ENCODE data around the gene GAL3ST2.
"Not testable (repeated sequence)": the region's sequence is repeated elsewhere in the genome, so short reads cannot be mapped to it uniquely, and the experiment has no call there.

Gene GAL3ST2

DNA sequence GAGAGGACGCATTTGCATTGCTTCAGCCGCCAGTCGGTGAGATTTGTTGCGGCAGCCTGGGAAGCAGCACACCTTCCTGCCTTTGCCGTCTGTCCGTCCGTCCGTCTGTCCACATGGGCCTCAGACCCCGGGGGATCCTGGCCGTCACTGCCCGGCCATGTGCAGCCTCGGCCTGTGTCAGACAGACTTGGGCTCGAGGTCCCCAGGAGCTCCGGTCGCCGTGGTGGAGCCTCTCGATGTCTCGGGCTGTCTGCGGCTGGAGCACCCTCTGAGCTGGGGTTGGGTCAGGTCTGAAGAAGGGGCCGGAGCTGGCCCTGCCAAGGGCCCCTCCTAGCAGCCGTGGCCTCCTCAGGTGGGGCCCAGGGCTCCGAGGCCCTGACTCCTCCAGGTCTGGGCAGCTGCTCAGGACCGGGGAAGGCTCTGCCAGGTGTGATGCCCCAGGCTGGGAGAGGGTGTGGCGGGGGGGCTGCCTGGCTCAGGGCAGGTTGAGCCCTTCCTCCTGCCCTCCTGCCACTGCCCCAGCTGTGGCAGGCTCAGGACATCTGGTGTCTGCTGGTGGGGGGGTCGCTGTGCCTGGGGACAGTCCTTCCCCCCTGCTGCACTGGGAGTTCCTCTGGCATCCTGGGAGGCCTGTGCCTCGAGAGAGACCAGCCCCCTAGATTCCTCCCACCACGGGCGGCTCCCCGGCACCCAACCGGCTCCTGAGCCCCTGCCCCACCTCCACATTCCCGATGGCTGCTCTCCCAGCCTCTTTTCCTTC, 44.2 kb downstream of the GAL3ST2 start:
- DNase-seq (ENCODE audit: low read depth) = no peak

DNA sequence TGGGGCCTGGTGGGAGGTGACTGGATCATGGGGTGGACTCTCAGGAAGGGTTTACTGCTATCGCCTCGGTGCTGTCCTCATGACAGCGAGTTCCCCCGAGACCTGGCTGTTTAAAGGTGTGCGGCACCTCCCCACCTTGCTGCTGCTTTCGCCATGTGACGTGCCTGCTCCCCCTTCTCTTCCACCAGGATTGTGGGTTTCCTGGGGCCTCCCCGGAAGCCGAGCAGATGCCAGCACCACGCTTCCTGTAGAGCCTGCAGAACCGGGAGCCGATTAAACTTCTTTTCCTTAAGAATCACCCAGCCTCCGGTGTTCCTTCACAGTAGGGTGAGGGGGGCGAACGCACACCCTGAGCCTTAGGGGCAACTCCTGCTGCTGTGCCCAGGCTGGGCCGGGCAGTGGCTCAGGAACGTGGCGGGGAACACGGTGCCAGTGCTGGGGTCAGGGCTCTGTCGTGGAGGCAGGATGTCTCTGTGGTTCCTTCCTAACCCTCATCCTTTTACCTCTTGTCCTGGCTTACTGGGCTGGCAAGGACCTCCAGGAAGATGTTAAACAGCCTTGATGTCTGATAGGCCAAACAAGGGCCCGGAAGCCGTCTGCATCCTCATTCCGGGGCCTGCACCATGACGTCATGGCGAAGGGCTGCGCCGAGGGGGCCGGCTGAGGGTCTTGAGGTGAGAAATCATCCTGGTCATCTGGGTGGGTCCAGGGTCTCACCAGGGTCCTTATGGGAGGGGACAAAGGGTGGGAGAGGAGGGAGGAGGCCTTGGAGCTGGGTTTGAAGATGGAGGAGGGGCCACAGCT, 45.0 kb downstream of the GAL3ST2 start:
- no peak for DNase-seq (ENCODE audit: low read depth)

DNA sequence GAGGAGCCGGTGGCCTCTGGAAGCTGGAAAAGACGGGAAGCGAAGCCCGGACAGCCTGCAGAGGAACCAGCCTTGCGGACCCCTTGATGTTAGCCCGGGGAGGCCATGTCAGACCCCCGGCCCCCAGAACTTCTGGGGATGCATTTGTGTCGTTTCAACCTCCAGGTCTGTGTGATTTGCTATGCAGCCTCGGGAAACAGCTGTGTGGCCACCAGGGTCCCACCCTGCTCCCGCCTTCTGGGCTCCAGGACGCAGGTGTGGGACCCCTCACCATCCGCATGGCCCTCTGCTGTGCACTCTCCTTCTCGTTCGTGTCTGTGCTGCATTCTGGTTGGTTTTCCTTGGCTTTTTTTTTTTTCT, 45.6 kb downstream of the GAL3ST2 start:
- no peak for DNase-seq (ENCODE audit: low read depth)

DNA sequence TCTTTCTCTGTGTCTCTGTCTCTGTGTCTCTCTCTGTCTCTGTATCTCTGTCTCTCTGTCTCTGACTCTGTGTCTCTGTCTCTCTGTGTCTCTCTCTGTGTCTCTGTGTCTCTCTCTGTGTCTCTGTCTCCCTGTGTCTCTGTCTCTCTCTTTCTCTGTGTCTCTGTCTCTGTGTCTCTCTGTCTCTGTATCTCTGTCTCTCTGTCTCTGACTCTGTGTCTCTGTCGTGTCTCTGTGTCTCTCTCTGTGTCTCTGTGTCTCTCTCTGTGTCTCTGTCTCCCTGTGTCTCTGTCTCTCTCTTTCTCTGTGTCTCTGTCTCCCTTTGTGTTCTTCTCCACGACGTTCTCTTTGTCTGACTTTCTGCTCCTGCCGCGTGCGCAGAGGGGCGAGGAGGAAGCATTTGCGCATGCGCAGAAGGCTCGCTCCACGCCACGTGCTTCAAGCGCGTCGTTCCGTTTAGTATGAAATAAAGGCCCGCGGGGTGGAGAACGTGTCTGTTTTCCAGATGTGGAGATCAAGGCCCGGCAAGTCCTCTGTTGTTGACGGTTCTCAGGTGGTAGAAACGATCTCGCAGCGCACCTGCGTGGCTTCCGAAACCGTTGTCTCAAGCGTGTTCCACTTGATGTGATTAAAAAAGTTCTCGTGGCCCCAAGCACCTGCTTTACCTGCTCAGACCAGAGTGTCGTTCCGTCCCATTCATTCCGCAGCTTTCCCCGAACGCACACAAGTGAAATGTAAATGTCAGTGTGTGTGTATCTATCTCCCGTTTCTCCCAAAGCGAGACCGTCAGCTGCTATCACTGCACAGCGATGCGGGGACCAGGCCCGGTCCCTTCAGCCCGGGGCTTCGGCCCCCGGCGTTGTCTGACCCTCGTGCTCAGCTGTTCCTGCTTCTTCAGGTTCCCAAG, 47.2 kb downstream of the GAL3ST2 start:
- DNase-seq (ENCODE audit: low read depth) = not testable (repeated sequence)

DNA sequence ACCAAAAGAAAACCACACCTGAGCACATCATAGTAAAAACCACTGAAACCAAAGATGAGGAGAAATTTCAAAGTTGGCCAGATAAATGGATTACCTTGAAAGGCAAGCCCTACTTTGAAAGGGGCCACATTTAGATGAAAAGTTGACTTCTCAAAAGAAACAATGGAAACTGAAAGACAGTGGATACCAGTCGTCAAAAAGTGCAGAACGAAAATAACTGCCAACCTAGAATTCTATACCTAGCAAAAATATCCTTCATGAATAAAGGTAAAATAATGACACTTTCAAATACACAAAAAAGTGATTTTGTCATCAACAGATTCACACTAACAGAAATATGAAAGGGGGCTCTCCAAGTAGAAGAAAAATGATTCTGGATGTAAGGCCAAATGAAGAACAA, 50.8 kb downstream of the GAL3ST2 start:
- DNase-seq (ENCODE audit: low read depth) = no peak

DNA sequence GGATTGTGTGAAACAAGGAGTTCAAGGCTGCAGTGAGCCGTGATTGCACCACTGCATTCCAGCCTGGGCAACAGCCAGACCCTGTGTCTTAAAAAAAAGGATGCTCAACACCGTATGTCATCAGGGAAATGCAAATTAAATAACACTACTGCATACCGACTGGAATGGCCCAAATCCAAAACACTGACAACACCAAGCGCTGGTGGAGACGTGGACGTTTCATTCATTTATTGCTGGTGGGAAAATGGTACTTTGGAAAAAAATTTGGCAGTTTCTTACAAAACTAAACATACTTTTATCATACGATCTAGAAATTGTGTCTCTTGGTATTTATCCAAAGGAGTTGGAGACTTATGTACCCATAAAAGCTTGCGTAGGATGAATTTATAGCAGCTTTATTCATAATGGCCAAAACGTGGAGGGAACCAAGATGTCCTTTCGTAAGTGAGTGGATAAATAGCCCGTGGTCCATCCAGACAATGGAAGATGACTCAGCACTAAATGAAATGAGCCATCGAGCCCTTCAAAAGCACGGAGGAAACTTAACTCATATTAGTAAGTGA, 56.6 kb downstream of the GAL3ST2 start:
- peak; percentile 42 for DNase-seq (ENCODE audit: low read depth)

DNA sequence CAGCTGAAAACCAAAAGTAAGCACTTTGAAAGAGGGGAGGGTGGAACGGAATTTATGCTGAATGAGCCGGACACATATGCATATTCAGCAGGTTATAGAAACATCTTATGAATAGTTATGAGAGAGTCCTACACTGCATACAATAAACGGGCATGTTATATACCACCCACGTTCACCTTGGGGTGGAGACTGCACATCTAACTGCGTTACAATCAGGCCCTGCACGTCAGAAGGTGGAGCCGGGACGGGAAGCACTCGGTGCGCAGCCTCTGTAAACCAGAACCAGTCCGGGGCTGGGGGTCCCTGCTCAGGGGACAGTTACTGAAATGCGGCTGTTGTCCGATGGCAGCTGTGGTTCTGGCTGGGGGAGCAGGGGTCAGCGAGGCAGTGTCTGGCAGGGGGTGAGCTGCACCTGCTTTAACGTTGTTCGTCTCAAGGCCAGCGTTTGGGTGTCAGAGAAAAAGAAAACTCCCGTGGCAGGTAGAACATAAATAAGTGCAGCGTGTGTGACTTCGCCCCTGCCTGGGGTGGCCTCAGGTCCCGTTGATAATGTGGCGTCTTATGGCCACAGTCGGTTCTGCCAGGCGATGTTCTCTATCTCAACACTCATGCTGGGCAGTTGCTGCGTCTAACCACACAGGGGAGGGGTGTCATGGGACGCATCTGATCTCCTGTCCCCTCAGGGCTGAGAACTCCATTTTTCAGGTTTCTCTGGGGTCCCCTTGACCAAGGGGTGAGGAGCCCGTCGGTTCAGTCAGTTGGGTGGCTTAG, 57.3 kb downstream of the GAL3ST2 start:
- DNase-seq (ENCODE audit: low read depth) = not testable (repeated sequence)

DNA sequence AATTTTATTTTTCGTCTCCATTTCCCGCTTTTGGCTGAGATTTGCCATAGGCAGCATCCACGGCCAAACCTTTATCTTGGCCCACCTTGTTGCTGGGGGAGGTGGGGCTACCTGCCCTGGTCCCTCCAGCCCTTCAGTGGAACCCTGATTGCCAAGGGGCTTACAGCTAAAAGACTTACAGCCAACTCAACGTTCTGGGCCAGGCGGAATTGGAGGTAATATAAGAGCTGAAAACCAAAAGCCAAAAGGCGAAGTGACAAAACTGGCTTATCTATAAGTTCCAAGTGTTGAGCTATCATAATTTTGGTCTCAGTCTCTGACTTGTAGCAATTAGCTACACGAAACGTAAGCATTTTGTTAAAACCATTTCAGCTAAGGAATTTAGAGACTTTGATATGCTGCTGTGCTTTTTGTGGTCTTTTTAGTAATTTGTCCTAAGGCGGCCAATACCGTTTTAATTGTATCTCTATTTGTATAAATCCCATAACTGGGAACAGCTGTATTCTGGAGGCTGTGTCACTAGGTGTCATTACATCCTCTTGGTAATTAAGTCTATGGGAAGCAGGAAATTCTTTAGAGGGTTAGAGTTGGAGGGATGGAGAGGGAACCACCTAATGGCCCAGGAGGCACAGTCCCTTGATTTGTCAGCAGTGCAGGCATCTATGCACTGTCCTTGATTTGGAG, 58.0 kb downstream of the GAL3ST2 start:
- DNase-seq (ENCODE audit: low read depth) = no peak

DNA sequence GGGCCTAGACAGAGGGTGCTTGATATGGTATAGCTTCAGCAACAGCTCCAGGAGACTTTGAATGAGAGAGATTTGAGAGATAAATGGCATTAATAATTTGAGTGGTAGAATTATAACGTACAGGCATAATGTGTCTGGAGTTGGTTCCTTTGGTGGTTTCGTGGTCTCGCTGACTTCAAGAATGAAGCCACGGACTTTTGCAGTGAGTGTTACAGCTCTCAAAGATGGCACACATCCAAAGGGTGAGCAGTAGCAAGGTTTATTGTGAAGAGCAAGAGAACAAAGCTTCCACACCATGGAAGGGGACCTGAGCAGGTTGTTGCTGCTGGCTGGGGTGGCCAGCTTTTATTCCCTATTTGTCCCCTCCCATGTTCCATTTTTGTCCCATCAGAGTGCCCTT, 59.0 kb downstream of the GAL3ST2 start:
- no peak for DNase-seq (ENCODE audit: low read depth)

DNA sequence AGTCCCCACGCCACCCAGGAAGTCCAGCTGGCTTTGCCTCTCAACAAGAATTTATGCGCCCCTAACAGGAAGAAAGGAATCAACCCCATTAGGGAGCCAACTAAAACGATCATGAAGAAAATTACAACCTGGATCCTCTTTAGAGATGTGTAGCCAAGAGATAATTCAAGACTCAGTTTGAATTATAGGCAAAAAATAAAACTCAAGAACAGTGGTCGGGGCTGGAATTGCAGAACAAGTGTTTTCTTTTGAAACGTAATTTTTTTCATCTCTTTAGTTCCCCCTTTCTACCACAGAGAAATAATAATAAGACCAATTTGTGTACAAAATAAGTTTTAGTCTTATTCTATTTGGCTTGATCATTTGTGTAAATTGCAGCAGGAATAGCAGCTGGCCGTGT, 59.7 kb downstream of the GAL3ST2 start:
- no peak for DNase-seq (ENCODE audit: low read depth)

DNA sequence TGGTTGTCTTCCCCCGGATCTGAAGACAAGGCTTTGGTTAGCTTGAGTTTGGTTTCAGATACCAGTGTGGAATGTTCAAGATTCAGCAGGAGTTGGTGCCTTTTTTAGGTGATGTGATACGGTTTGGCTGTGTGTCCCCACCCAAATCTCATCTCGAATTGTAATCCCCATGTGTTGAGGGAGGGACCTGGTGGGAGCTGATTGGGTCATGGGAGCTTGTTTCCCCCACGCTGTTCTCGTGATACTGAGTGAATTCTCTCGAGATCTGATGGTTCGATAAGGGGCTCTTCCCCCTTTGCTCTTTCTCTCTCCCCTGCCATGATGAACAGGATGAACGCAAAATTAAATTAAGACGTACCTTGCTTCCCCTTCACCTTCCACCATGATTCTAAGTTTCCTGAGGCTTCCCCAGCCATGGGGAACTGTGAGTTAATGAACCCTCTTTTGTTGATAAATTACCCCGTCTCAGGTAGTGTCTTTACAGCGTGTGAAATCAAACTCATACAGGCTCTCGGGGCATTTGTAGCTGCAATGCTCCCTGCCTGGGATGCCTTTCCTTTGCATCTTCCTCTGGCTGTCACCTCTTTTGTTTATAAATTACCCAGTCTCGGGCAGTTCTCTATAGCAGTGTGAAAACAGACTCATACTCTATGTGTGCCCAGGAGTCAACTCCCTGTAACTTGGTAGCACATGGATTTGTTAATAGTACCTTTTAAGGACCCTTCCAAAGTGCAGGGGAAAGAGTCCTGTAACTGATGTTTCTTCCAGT, 60.8 kb downstream of the GAL3ST2 start:
- DNase-seq (ENCODE audit: low read depth) = no peak

DNA sequence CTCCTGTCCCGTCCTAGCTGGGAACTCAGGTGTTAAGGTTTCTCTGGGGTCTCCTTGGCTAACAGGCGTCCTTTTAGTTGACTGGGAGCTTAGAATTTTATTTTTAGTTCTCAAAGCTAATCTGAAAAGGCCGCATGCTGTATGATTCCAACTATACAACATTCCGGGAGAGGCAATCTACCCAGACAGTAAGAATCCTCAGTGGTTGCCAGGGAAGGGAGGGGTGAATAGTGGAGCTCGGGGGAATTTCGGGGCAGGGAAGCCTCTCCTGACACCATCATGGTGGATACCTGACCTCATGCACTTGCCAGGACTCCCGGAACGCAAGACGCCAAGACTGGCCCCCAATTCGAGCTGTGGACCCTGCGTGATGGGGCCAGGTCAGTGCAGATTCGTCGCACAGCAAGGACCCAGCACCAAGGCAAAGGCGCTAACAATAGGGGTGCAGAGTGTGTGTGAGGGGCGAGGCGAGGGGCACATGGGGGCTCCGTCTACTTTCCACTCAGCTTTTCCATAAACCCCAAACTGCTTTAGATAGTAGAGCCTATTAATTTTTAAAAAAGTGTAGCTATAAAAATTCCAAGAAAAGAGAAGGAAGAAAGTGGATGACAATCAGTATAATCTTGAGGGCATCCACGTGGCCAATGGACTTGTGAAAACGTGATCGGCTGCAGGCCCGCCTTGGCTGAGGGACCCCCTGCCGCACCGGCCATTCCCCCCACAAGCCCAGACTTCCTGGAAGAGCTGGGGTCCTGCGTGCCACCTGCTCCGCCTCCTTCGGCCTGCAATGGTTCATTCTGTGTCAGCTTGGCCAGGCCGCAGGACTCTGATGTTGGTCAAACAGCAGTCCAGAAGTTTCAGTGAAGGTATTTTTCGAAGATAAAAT, 64.8 kb downstream of the GAL3ST2 start:
- no peak for DNase-seq (ENCODE audit: low read depth)

DNA sequence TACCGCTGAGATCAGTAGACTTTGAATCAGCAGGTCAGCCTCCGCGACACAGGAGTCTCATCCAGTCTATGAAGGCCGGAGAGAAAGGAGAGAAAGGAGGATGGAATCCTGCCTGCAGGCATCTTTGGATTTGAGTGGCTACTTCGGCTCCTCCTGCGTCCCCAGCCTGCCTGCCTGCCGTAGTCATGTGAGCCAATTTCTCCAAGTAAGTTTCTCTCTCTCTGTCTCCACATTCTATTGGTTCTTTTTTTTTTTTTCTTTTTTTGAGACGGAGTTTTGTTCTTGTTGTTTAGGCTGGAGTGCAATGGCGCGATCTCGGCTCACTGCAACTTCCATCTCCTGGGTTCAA, 65.4 kb downstream of the GAL3ST2 start:
- DNase-seq (ENCODE audit: low read depth) = no peak

DNA sequence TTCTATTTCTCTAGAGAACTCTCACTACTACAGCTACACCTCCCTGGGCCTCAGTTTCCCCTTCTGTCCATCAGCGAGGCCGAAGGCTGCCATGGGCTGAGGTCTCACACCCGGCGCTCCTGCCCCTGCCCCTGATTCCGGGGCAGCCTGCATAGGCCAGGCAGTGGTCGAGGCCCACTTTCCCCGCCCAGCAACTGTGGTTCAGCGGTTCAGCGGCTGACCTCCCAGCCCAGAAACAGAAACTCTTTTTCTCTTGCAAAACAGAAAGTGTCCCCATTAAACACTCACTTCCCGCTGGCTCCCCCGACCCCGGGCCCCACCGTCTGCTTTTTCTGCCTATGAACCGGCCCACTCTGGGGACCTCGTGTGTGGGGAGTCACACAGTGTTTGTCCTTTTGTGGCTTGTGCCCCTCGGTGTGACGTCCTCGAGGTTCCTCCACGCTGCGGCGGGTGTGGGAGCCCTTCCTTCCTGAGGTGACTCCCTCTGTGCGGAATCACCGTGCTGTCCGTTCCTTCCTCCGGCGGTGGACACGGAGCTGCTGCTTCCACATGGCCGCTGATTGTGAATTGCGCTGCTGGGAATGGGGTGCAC, 66.1 kb downstream of the GAL3ST2 start:
- no peak for DNase-seq (ENCODE audit: low read depth)

DNA sequence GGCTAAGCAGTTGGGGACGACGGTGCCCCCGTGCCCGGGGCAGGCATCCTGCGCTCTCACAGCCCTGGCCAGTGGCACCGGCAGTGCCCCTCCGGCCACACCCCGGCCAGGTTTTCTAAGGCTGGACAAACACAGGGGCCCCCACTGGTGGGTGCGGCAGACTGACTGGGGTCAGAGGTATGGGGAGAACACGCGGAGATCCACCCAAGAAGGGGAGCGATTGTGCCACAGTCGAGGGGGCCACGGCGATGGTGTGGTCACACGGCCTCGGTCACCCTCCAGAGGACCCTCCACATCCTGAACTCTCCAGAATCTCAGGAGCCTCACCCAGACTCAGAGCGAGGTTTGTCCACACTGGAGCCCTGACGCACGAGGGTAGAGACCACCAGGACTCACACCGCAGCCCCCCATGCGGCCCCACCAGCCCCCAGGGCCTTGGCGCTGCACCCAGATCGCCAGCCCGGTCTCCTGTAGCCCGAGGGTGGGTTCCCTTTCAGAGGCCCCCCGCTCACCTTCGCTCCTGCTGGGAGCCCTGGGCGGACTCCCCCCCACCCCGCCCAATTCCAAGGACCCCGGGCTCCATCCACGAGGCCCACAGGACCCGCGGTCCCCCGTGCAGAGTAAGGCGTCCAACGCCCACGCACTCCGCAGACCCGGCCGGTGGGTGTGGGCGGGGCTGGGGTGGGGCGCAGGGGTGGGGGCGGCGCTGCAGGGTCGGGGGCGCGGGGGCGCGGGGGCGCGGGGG, 66.9 kb downstream of the GAL3ST2 start:
- no peak for DNase-seq (ENCODE audit: low read depth)

DNA sequence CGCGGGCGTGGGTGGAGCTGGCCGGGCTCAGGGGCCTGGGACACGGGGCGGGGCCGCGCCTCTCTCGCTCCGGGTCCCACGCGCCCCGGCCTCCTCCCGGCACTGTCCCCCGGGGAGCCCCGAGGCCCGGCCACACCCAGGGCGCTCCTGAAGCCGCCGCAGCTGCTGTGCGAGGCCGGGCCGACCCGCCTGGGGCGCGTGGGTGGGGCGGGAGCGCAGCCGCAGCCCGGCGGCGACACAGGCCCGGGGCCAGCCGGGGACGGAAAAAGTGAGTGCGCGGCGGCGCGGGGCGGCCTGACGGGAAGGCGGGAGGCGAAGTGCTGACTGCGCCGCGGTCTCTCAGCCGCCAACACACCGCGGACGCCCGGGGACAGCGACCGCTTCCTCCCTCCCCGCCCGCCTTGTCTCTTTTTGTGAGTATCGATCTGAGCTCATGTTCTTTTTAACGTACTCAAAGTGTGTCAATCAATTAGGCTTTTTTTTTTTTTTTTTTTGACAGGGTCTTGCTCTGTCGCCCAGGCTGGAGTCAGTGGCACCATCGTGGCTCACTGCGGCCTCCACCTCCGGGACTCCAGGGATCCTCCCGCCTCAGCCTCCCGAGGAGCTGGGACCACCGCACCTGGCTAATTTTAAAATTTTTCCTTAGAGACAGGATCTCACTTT, 67.6 kb downstream of the GAL3ST2 start:
- no peak for DNase-seq (ENCODE audit: low read depth)

DNA sequence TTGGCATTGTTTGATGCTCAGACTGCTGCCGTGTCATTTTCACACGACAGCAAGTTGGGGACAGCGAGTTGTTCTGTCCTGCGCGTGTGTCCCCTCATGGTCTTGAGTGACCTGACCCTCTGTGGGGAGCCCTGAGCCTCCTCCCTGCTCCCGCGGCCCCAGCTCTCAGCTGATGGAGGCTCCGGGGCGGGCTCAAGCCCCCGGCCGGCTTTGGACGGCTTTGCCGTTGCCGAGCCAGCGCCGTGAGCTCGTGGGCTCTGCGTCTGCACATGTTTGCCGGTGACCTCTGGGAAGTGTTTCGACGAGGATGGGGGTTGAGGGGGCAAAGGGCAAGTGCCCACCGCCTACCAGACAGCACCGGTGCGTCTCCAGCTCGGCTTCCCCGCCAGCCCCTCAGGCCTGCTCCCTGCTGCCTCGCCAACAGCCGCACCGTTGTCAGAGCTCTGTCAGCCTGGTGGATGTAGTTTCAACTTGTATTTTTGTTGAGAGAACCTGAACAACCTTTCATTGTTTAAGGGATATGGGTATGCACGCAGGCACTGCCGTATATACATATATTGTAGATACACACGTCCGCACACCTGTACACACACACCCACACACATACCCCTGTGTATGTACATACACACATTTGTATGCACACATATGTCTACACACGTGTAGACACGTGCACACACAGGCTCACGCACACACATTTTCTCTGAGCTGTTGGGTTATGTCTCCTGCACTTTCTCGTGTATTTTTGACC, 68.4 kb downstream of the GAL3ST2 start:
- no peak for DNase-seq (ENCODE audit: low read depth)
